ENCODE measurements around the gene CSMD2.

GRCh38 chr1:33895396-33895795 lies 269.6 kb downstream of the CSMD2 start:
- TF ChIP-seq CTCF (IDR thresholded peaks at IDR 0.05) (no peak), POLR2A (IDR thresholded peaks at IDR 0.05) (no peak), POLR2AphosphoS5 (IDR thresholded peaks at IDR 0.05) (no peak), EP300 (IDR thresholded peaks at IDR 0.05) (no peak)

Data from sigmoid colon (tissue), 4 donors.